Caco-2 (cell line): Measurements from ENCODE around the gene R3HDM1. TPM values are rescaled to one million over a fixed set of nuclear protein-coding genes. Genes with fewer than 3 reads are reported as not detected.
"Not testable (repeated sequence)": the region's sequence is repeated elsewhere in the genome, so short reads cannot be mapped to it uniquely, and the experiment has no call there.

Experiments used
- BruUV-seq: library from RNA; stranded (reverse); fragments of 400-500 nt; replicated peaks from 2 replicates; lab custom pipeline; 2021; lab: Mats Ljungman, UMichigan
- CTCF ChIA-PET: fragments of 300-600 bp; sonication (Branson Sonifier 250); formaldehyde crosslinking; loops from one replicate; lab custom pipeline; 2022; ENCODE audit warnings: antibody characterized with exemption; lab: Charles Lee
- POLR2A ChIA-PET: fragments of 300-600 bp; sonication (Branson Sonifier 250); formaldehyde crosslinking; loops from one replicate; lab custom pipeline; 2022; ENCODE audit warnings: antibody characterized with exemption; lab: Charles Lee
- DNase-seq, 2 experiments: peaks; one replicate each; pipeline versions ENCODE4 v3.0.0 to v3.0.0-alpha.2; 2020 to 2022
- H3K27me3 ChIP-seq: replicated peaks from 2 replicates; pipeline ENCODE4 v1.6.0; 2011; ENCODE audit warnings: low read length; ENCODE audit not compliant: control insufficient read depth, insufficient read depth
- H3K36me3 ChIP-seq: 2 replicates; pipeline ENCODE4 v1.5.1; 2011; ENCODE audit warnings: low read length; ENCODE audit not compliant: control insufficient read depth, insufficient read depth
- H3K4me1 ChIP-seq: fragments of 250-450 bp; sonication (Bioruptor Pico); 2 replicates; pipeline ENCODE4 v1.5.1; 2020; ENCODE audit warnings: mild to moderate bottlenecking
- H3K4me3 ChIP-seq: 2 replicates; pipeline ENCODE4 v1.5.1; 2011; ENCODE audit warnings: low read depth, mild to moderate bottlenecking, control low read depth, low read length
- H3K9me3 ChIP-seq: fragments of 250-450 bp; sonication (Bioruptor Pico); 2 replicates; pipeline ENCODE4 v1.5.1; 2020; ENCODE audit warnings: mild to moderate bottlenecking, moderate library complexity
- H3K27ac Mint-ChIP-seq: one replicate; pipeline ENCODE4 v1.8.0; 2022; ENCODE audit warnings: mixed read lengths; ENCODE audit not compliant: unreplicated experiment
- H3K27me3 Mint-ChIP-seq: one replicate; pipeline ENCODE4 v1.8.0; 2022; ENCODE audit warnings: mixed read lengths; ENCODE audit not compliant: insufficient read depth, unreplicated experiment
- H3K36me3 Mint-ChIP-seq: one replicate; pipeline ENCODE4 v1.8.0; 2022; ENCODE audit warnings: mild to moderate bottlenecking, mixed read lengths; ENCODE audit not compliant: insufficient read depth, unreplicated experiment
- H3K4me1 Mint-ChIP-seq: one replicate; pipeline ENCODE4 v1.8.0; 2022; ENCODE audit warnings: low read depth, mixed read lengths; ENCODE audit not compliant: unreplicated experiment
- H3K4me3 Mint-ChIP-seq: one replicate; pipeline ENCODE4 v1.8.0; 2022; ENCODE audit warnings: mild to moderate bottlenecking, moderate library complexity, mixed read lengths; ENCODE audit not compliant: unreplicated experiment
- H3K9me3 Mint-ChIP-seq: one replicate; pipeline ENCODE4 v1.8.0; 2022; ENCODE audit warnings: mixed read lengths; ENCODE audit not compliant: unreplicated experiment
- intact Hi-C: fragments of 100-400 bp; cut with micrococcal nuclease; formaldehyde crosslinking; loops from one replicate; pipeline ENCODE4 v1.10.0; 2022; ENCODE audit not compliant: unreplicated experiment
- total RNA-seq: library from RNA; stranded (reverse); gene quantifications from 2 replicates; pipeline ENCODE4 v1.2.3, GENCODE V29; 2022
- TF ChIP-seq, protein P1 (sequence below), 2 experiments: fragments of 200-600 bp in 1 of 2; IDR thresholded peaks; 1 replicate in 1 of 2; 2 replicates in 1 of 2; pipeline versions ENCODE4 v1.5.1 to v1.8.0; 2011 to 2022; ENCODE audit warnings: antibody characterized with exemption in 1 of 2, control low read depth in 1 of 2, inconsistent platforms in 1 of 2, low read depth in 1 of 2, low read length in 1 of 2, mild to moderate bottlenecking in 1 of 2, moderate library complexity in 1 of 2; ENCODE audit not compliant: insufficient read depth in 1 of 2, severe bottlenecking in 1 of 2, unreplicated experiment in 1 of 2

The R3HDM1 gene
- total RNA-seq, 1 experiment from 2014 or later = 44.4 TPM

DNA sequence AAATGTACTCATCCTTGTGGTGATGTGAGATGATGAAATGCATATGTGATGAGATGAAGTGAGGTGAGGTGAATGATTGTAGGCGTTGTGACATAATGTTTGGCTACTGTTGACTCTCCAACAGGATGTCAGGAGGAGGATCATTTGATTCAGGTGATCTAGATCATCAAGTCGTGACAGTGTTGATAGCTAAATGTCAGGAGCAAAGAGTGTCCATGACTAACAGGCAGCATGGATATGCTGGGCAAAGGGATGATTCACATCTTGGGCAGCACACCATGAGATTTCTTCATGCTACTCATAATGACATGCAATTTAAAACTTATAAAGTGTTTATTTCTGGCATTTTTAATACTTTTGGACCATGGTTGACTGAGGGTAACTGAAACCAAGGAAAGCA, 170.2 kb downstream of the R3HDM1 start:
- no peaks in the 10 kb centered on the region for H3K27me3 Mint-ChIP-seq
- H3K27ac Mint-ChIP-seq = no peak overlapping the region
- H3K36me3 Mint-ChIP-seq = no peaks in the 10 kb centered on the region
- H3K4me3 ChIP-seq = no peak overlapping the region
- ChIA-PET POLR2A (no interaction called here), CTCF (no interaction called here)
- no peaks in the 10 kb centered on the region; the same call in 1 of the 2 replicates for H3K36me3 ChIP-seq
- H3K4me1 Mint-ChIP-seq = no peaks in the 10 kb centered on the region
- no TSS peak for BruUV-seq
- no peaks in the 10 kb centered on the region for H3K4me1 ChIP-seq
- no peak overlapping the region for H3K4me3 Mint-ChIP-seq
- no peak for DNase-seq
- intact Hi-C loops = no loop called here
- no peaks in the 10 kb centered on the region for H3K9me3 Mint-ChIP-seq
- TF ChIP-seq, protein P1, sequence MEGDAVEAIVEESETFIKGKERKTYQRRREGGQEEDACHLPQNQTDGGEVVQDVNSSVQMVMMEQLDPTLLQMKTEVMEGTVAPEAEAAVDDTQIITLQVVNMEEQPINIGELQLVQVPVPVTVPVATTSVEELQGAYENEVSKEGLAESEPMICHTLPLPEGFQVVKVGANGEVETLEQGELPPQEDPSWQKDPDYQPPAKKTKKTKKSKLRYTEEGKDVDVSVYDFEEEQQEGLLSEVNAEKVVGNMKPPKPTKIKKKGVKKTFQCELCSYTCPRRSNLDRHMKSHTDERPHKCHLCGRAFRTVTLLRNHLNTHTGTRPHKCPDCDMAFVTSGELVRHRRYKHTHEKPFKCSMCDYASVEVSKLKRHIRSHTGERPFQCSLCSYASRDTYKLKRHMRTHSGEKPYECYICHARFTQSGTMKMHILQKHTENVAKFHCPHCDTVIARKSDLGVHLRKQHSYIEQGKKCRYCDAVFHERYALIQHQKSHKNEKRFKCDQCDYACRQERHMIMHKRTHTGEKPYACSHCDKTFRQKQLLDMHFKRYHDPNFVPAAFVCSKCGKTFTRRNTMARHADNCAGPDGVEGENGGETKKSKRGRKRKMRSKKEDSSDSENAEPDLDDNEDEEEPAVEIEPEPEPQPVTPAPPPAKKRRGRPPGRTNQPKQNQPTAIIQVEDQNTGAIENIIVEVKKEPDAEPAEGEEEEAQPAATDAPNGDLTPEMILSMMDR (IDR thresholded peaks at IDR 0.05; ENCODE audit: insufficient read depth in 1 of 2, low read depth in 1 of 2, low read length in 1 of 2, severe bottlenecking in 1 of 2, unreplicated experiment in 1 of 2) = no peak
- no peaks in the 10 kb centered on the region for H3K27me3 ChIP-seq
- H3K9me3 ChIP-seq = no peaks in the 10 kb centered on the region

DNA sequence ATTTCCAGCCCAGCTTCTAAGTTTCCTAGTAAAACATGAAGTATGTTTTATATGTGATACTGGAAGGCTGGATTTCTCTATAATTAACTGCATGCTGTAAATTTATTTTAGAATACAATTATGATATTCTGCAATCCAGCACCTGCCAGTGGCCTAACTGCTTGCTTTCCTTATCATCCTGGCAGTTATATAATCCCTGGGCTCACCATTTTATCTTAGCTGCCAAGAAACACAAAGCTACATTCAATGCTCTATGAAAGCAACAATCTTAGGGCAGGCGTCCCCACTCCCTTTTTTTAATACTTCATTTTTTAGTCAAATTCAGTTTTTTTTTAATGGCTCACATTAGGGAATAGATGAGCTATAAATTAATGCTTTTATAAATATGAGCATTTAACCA, 172.0 kb downstream of the R3HDM1 start:
- Mint-ChIP-seq H3K36me3 (no peaks in the 10 kb centered on the region), H3K4me3 (no peak overlapping the region), H3K27me3 (no peaks in the 10 kb centered on the region), H3K9me3 (no peaks in the 10 kb centered on the region), H3K27ac (no peak overlapping the region), H3K4me1 (no peaks in the 10 kb centered on the region)
- Histone ChIP-seq H3K27me3 (no peaks in the 10 kb centered on the region), H3K36me3 (no peaks in the 10 kb centered on the region), H3K9me3 (no peaks in the 10 kb centered on the region), H3K4me3 (no peak overlapping the region), H3K4me1 (no peaks in the 10 kb centered on the region)
- TF ChIP-seq, protein P1 (IDR thresholded peaks at IDR 0.05; ENCODE audit: insufficient read depth in 1 of 2, low read depth in 1 of 2, low read length in 1 of 2, severe bottlenecking in 1 of 2, unreplicated experiment in 1 of 2) = no peak
- BruUV-seq = no TSS peak
- intact Hi-C loops = no loop called here
- CTCF ChIA-PET = no interaction called here
- POLR2A ChIA-PET = no interaction called here
- DNase-seq = no peak

DNA sequence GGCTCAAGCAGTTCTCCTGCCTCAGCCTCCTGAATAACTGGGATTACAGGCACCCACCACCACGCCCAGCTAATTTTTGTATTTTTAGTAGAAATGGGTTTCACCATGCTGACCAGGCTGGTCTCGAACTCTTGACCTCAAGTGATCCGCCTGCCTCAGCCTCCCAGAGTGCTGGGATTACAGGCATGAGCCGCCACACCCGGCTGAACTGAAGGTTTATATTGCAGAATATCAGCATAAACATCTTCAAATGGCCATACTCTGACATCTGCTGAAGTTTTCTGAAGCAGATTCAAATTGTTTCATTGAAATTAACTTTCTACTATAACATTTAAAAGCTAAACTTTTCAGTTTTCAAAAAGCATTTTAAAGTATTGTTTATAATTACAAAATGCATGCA, 172.8 kb downstream of the R3HDM1 start:
- intact Hi-C loops, H3K27me3 Mint-ChIP-seq, CTCF ChIA-PET, H3K9me3 Mint-ChIP-seq, H3K4me3 Mint-ChIP-seq, H3K36me3 ChIP-seq, H3K4me3 ChIP-seq, H3K36me3 Mint-ChIP-seq, POLR2A ChIA-PET, H3K4me1 Mint-ChIP-seq, H3K9me3 ChIP-seq, H3K27me3 ChIP-seq, H3K4me1 ChIP-seq, H3K27ac Mint-ChIP-seq, DNase-seq, BruUV-seq: not testable (repeated sequence)

DNA sequence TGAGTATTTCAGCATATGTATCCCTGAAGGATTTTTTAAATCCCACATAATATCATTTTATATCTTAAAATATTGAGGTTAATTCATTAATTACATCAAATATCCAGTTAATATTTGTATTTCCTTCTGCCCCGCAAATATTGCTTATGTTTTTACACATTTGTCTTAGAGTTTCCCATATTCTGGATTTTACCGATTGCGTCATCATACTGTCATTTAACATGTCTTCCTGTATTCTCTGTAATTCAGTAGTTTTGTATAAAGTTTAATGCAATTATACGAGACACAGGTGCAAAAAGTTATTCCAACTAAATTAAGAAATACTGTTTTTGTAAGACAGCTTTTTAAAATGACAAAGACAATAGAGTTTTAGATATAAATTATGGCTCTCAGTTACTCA, 176.9 kb downstream of the R3HDM1 start:
- no peak for DNase-seq
- no peaks in the 10 kb centered on the region for H3K9me3 ChIP-seq
- intact Hi-C loops = no loop called here
- CTCF ChIA-PET = no interaction called here
- H3K4me1 Mint-ChIP-seq = no peaks in the 10 kb centered on the region
- H3K4me3 ChIP-seq = no peak overlapping the region
- no peaks in the 10 kb centered on the region for H3K9me3 Mint-ChIP-seq
- TF ChIP-seq, protein P1 (IDR thresholded peaks at IDR 0.05; ENCODE audit: insufficient read depth in 1 of 2, low read depth in 1 of 2, low read length in 1 of 2, severe bottlenecking in 1 of 2, unreplicated experiment in 1 of 2) = no peak
- no peaks in the 10 kb centered on the region for H3K27me3 ChIP-seq
- no peaks in the 10 kb centered on the region for H3K36me3 ChIP-seq
- no peaks in the 10 kb centered on the region for H3K36me3 Mint-ChIP-seq
- H3K27ac Mint-ChIP-seq = no peak overlapping the region
- POLR2A ChIA-PET = no interaction called here
- no peaks in the 10 kb centered on the region for H3K4me1 ChIP-seq
- no TSS peak for BruUV-seq
- H3K4me3 Mint-ChIP-seq = no peak overlapping the region
- no peaks in the 10 kb centered on the region for H3K27me3 Mint-ChIP-seq
